ENCODE results near the gene SMPX. TPM values are rescaled to one million over a fixed set of nuclear protein-coding genes. Genes with fewer than 3 reads are reported as not detected.

Gene SMPX
- total and polyA plus RNA-seq, 2 experiments from 2014 or later = not detected

GRCh38 chrX:21781525-21781924, 23.6 kb upstream of the SMPX start (continued):
- TF ChIP-seq, protein P1, sequence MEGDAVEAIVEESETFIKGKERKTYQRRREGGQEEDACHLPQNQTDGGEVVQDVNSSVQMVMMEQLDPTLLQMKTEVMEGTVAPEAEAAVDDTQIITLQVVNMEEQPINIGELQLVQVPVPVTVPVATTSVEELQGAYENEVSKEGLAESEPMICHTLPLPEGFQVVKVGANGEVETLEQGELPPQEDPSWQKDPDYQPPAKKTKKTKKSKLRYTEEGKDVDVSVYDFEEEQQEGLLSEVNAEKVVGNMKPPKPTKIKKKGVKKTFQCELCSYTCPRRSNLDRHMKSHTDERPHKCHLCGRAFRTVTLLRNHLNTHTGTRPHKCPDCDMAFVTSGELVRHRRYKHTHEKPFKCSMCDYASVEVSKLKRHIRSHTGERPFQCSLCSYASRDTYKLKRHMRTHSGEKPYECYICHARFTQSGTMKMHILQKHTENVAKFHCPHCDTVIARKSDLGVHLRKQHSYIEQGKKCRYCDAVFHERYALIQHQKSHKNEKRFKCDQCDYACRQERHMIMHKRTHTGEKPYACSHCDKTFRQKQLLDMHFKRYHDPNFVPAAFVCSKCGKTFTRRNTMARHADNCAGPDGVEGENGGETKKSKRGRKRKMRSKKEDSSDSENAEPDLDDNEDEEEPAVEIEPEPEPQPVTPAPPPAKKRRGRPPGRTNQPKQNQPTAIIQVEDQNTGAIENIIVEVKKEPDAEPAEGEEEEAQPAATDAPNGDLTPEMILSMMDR (conservative IDR thresholded peaks at IDR 0.05; ENCODE audit: low read depth in 2 of 2) = no peak
- TF ChIP-seq EZH2 (IDR thresholded peaks at IDR 0.05; ENCODE audit: low read depth, unreplicated experiment) = no peak
- no peak for TF ChIP-seq POLR2AphosphoS5 (IDR thresholded peaks at IDR 0.05; ENCODE audit: low read depth)

GRCh38 chrX:21779095-21779494, 21.2 kb upstream of the SMPX start:
- Histone ChIP-seq H2AFZ (no peak overlapping the region), H4K20me1 (replicated peaks; ENCODE audit: insufficient read depth) (no peaks in the 10 kb centered on the region), H3K36me3 (ENCODE audit: insufficient read depth) (no peaks in the 10 kb centered on the region), H3K27me3 (ENCODE audit: insufficient read depth) (no peaks in the 10 kb centered on the region), H3K9me2 (ENCODE audit: insufficient read depth) (no peaks in the 10 kb centered on the region), H3F3A (replicated peaks; ENCODE audit: low read depth) (no peaks in the 10 kb centered on the region), H3K79me2 (replicated peaks; ENCODE audit: insufficient read depth) (no peaks in the 10 kb centered on the region), H3K4me3 (no peak overlapping the region), H3K27ac (ENCODE audit: low read depth) (no peak overlapping the region; the same call in 1 of the 2 replicates), H3K4me1 (ENCODE audit: insufficient read depth) (no peaks in the 10 kb centered on the region), H3K4me2 (no peak overlapping the region)
- Mint-ChIP-seq H3K27me3 (ENCODE audit: insufficient read depth, low read depth, poor library complexity) (peaks cover 3% of the 10 kb centered on the region), H3K27ac (no peak overlapping the region), H3K4me3 (no peak overlapping the region), H3K9me3 (no peaks in the 10 kb centered on the region), H3K4me1 (peaks cover 15% of the 10 kb centered on the region), H3K36me3 (ENCODE audit: low read depth) (no peaks in the 10 kb centered on the region)
- DNase-seq (ENCODE audit: low spot score) = no peak
- ATAC-seq = no peak
- no peak for TF ChIP-seq JUNB (IDR thresholded peaks at IDR 0.05; ENCODE audit: unreplicated experiment)
- no peak for TF ChIP-seq NANOG (IDR thresholded peaks at IDR 0.05; ENCODE audit: borderline replicate concordance)
- TF ChIP-seq STAT1 (IDR thresholded peaks at IDR 0.05; ENCODE audit: unreplicated experiment) = no peak
- no peak for TF ChIP-seq EZH2 (IDR thresholded peaks at IDR 0.05; ENCODE audit: low read depth, unreplicated experiment)
- no peak for TF ChIP-seq ZNF114 (CRISPR knock-in tag; IDR thresholded peaks at IDR 0.05)
- TF ChIP-seq, protein P2, sequence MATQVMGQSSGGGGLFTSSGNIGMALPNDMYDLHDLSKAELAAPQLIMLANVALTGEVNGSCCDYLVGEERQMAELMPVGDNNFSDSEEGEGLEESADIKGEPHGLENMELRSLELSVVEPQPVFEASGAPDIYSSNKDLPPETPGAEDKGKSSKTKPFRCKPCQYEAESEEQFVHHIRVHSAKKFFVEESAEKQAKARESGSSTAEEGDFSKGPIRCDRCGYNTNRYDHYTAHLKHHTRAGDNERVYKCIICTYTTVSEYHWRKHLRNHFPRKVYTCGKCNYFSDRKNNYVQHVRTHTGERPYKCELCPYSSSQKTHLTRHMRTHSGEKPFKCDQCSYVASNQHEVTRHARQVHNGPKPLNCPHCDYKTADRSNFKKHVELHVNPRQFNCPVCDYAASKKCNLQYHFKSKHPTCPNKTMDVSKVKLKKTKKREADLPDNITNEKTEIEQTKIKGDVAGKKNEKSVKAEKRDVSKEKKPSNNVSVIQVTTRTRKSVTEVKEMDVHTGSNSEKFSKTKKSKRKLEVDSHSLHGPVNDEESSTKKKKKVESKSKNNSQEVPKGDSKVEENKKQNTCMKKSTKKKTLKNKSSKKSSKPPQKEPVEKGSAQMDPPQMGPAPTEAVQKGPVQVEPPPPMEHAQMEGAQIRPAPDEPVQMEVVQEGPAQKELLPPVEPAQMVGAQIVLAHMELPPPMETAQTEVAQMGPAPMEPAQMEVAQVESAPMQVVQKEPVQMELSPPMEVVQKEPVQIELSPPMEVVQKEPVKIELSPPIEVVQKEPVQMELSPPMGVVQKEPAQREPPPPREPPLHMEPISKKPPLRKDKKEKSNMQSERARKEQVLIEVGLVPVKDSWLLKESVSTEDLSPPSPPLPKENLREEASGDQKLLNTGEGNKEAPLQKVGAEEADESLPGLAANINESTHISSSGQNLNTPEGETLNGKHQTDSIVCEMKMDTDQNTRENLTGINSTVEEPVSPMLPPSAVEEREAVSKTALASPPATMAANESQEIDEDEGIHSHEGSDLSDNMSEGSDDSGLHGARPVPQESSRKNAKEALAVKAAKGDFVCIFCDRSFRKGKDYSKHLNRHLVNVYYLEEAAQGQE (IDR thresholded peaks at IDR 0.05; ENCODE audit: unreplicated experiment) = no peak
- TF ChIP-seq, protein P1 (conservative IDR thresholded peaks at IDR 0.05; ENCODE audit: low read depth in 2 of 2) = no peak
- TF ChIP-seq POLR2AphosphoS5 (IDR thresholded peaks at IDR 0.05; ENCODE audit: low read depth) = no peak
- TF ChIP-seq, protein P3, sequence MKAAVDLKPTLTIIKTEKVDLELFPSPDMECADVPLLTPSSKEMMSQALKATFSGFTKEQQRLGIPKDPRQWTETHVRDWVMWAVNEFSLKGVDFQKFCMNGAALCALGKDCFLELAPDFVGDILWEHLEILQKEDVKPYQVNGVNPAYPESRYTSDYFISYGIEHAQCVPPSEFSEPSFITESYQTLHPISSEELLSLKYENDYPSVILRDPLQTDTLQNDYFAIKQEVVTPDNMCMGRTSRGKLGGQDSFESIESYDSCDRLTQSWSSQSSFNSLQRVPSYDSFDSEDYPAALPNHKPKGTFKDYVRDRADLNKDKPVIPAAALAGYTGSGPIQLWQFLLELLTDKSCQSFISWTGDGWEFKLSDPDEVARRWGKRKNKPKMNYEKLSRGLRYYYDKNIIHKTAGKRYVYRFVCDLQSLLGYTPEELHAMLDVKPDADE (IDR thresholded peaks at IDR 0.05) = no peak
- no peak for TF ChIP-seq CREB1 (CRISPR knock-in tag; IDR thresholded peaks at IDR 0.05; ENCODE audit: low read depth)
